ENCODE data around the gene CPN1. TPM values are rescaled to one million over a fixed set of nuclear protein-coding genes. Genes with fewer than 3 reads are reported as not detected.

The CPN1 gene
- total RNA-seq, 1 experiment from 2014 or later, result not detected

GRCh38 chr10:100114976-100115770, 33.5 kb upstream of the CPN1 start:
- H3K14ac ChIP-seq (ENCODE audit: insufficient read depth, low read length), result no peak overlapping the region
- no peak overlapping the region for H3K27ac Mint-ChIP-seq
- no peak overlapping the region for H2BK15ac ChIP-seq (ENCODE audit: low read depth, low read length)
- no peaks in the 10 kb centered on the region for H4K20me1 ChIP-seq (ENCODE audit: control insufficient read depth, insufficient read depth, insufficient read length)
- H3K23me2 ChIP-seq (ENCODE audit: insufficient read length, low read depth, low read length, poor library complexity, severe bottlenecking), result no peaks in the 10 kb centered on the region
- no peak overlapping the region for H2BK12ac ChIP-seq (ENCODE audit: insufficient read length, low read depth, low read length)
- no peak overlapping the region for H2BK5ac ChIP-seq (ENCODE audit: insufficient read length, low read length)
- H3K4me1 Mint-ChIP-seq, result peaks cover 3 to 4% of the 10 kb centered on the region in 2 experiments
- H3K27me3 Mint-ChIP-seq (ENCODE audit: low read depth), result no peaks in the 10 kb centered on the region
- no peak overlapping the region for H3K56ac ChIP-seq (ENCODE audit: insufficient read length, low read depth, low read length)
- TF ChIP-seq CTCF (conservative IDR thresholded peaks at IDR 0.05), result no peak
- H3K4me2 ChIP-seq (ENCODE audit: insufficient read depth, insufficient read length, low read length), result no peak overlapping the region
- H3K4me3 Mint-ChIP-seq, result no peak overlapping the region
- no peak overlapping the region for H4K8ac ChIP-seq (replicated peaks; ENCODE audit: insufficient read length, low read depth, low read length)
- no peaks in the 10 kb centered on the region for H3K9me3 ChIP-seq (ENCODE audit: control insufficient read depth, low read depth, low read length)
- H3K27me3 ChIP-seq (ENCODE audit: insufficient read depth, low read length), result no peaks in the 10 kb centered on the region
- no peaks in the 10 kb centered on the region for H3K79me1 ChIP-seq (ENCODE audit: insufficient read depth, low read depth, low read length, poor library complexity, severe bottlenecking)
- WGBS (ENCODE audit: extremely low coverage, insufficient read length, low lambda C conversion rate), result no CpG with 5 or more reads among the region's 51 CpGs
- H4K91ac ChIP-seq (ENCODE audit: insufficient read length, low read depth, low read length), result no peak overlapping the region
- no peak overlapping the region for H2AFZ ChIP-seq (ENCODE audit: low read length)
- no peak overlapping the region for H2AK5ac ChIP-seq (ENCODE audit: insufficient read length, low read length)
- no peak overlapping the region for H3K4ac ChIP-seq (ENCODE audit: low read depth, low read length)
- H3K4me1 ChIP-seq (ENCODE audit: insufficient read depth, low read length), result no peaks in the 10 kb centered on the region
- H3K36me3 Mint-ChIP-seq (ENCODE audit: insufficient read depth in 1 of 3, low read depth in 3 of 3), result no peaks in the 10 kb centered on the region
- no peak overlapping the region for H4K5ac ChIP-seq (ENCODE audit: insufficient read length, low read depth, low read length)
- no peaks in the 10 kb centered on the region for H3K9me3 Mint-ChIP-seq
- H3K23ac ChIP-seq (ENCODE audit: insufficient read length, low read depth, low read length), result no peak overlapping the region
- H2BK120ac ChIP-seq (ENCODE audit: low read depth, low read length, poor library complexity, severe bottlenecking), result no peak overlapping the region
- no peak overlapping the region for H2BK20ac ChIP-seq (ENCODE audit: low read depth, low read length, poor library complexity, severe bottlenecking)
- no peaks in the 10 kb centered on the region for H3K79me2 ChIP-seq (ENCODE audit: insufficient read depth, low read length)
- no peak overlapping the region for H3K9ac ChIP-seq (ENCODE audit: extremely low read depth, insufficient read length, low read length)
- H3K27ac ChIP-seq (ENCODE audit: insufficient read length, low read depth, low read length), result no peak overlapping the region
- no peak overlapping the region for H3K18ac ChIP-seq (ENCODE audit: insufficient read length, low read depth, low read length)
- no peak for DNase-seq
- no peak overlapping the region for H3T11ph ChIP-seq (ENCODE audit: low read length)
